ENCODE measurements around the gene BNC2.

DNA sequence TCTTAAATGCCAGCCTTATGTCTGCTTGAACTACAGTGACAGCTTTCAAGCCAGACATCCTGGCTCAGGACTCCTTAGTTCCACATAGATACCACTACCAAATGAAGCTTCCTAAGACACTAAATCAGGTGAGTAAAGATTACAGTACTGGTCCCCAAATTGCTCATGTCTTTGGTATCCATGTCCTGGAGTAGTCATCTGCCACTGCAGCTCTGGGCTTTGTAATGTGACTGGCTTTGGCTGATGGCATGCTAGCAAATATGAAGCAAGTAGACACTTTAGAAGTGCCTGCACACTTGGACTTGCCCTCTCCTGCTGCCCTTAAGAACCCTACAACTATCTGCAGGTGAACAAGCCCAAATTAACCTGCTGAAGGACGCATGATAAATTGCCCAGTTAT, 334.9 kb downstream of the BNC2 start:
- TF ChIP-seq EZH2phosphoT487 (IDR thresholded peaks at IDR 0.05; ENCODE audit: insufficient read depth, low read depth), result no peak
- TF ChIP-seq EZH2 (IDR thresholded peaks at IDR 0.05; ENCODE audit: insufficient read depth, poor library complexity, severe bottlenecking), result no peak

All from GM23248 (cell line).